Stimulated activated CD8-positive, alpha-beta memory T cell treated with anti-CD3 and anti-CD28 coated beads, Interleukin-12 subunit alpha, Interleukin-12 subunit beta, amount 100 ng/mL, for 24 hours (primary cell): ENCODE results near the gene CLPTM1.
"Not testable (repeated sequence)": the region's sequence is repeated elsewhere in the genome, so short reads cannot be mapped to it uniquely, and the experiment has no call there.

ENCODE experiments used
- DNase-seq: peaks from one replicate; pipeline ENCODE4 v3.0.0-alpha.2; 2020; ENCODE audit errors: extremely low read depth

Gene CLPTM1

DNA sequence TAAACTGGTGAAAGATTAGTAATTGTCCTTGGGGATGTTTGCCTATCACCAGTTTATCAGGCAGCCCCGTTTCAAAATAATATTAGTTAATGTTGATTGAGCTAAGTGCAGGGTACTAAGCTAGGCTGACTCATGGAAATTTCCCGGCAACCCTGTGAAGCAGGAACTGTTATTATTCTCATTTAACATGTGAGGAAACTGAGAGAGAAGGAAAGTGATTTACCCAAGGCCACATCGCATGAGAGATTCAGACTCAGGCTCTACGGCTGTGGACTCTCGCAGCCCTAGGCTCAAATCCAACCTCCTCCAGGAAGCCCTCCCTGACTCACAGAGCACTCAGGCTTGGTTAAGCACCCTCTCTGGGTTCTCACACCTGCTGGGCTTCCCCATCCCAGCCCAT is 19.7 kb downstream of the CLPTM1 start:
- no peak for DNase-seq

DNA sequence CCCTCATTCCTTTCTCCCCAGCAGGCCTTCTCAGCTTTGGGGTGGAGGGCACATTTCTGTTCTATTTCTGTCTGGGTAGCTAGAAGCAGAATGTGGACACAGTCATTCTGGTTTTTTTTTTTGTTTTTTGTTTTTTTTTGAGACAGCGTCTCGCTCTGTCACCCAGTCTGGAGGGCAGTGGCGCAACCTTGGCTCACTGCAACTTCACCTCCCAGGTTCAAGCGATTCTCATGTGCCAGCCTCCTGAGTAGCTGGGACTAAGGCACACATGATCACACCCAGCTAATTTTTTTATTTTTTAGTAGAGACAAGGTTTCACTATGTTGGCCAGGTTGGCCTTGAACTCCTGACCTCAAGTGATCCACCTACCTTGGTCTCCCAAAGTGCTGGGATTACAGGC is 20.3 kb downstream of the CLPTM1 start:
- DNase-seq, result no peak

DNA sequence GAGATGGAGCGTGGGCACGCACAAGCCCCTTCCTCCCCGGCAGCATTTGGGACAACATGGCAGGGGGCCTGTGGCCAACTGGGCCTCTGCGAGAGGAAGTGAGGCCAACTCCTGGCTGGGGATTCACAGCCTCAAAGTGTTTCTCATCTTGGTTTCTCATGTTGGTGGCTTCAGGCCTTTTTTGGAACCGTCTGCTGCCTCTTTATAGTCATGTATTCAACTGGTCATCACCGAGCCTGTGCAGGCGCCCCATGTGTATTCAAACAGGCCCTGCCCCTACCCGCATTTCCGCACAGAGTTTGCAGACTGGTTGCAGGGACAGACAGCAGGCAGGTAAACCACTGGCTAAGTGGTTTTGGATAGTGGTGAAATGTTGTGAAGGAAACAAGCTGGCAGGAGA is 28.8 kb downstream of the CLPTM1 start:
- DNase-seq, result no peak

DNA sequence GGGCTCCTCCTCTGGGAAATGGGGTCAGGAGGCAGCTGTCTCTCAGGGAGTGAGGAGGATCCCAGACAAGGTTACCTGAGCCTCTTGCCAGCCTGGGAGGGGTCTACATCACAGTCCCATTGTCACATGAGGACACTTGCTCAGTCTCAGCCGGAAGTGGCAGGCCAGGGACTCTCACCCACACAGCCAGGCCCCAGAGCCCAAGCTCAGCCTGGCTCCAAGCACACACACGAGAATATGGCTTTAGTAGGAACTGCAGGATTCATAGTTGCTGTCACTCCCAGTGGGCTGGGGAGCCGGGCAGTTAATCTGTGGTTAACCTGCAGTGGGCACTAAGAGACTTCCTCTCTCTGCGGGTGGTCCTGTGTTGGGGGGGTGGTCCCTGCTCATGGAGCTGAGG is 30.3 kb downstream of the CLPTM1 start:
- DNase-seq, result no peak

DNA sequence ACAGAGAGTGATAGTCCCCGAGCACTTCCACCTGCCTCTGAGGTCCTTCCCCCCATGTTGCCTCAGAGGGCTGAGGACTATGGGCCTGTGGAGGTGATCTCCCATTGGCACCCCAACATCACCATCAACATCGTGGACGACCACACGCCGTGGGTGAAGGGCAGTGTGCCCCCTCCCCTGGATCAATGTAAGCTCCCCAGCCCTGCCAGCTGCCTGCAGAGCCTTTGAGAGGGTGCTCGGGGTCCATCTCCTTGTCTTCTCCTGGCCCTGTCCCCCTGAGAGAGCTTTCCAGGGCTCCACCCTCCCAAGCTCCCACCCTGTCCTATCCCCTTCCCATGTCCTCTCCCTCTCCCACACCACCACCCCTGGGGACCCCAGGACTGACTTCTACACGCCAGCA is 31.2 kb downstream of the CLPTM1 start:
- DNase-seq, result no peak

DNA sequence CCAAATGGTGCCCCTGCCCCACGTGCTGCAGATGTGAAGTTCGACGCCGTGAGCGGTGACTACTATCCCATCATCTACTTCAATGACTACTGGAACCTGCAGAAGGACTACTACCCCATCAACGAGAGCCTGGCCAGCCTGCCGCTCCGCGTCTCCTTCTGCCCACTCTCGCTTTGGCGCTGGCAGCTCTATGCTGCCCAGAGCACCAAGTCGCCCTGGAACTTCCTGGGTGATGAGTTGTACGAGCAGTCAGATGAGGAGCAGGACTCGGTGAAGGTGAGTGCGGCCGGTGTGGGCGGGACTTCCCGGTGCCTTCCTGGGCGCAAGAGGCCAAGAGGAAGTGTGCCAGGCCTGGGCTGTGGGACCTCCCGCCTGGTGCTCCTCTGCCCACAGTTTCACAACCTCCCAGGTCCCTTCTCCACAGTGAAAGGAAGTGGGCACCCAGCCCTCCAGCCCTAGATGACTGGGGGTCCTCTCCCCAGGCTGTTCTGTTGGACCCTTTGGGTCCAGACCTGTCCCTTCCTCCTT is 32.0 kb downstream of the CLPTM1 start:
- DNase-seq, result no peak

DNA sequence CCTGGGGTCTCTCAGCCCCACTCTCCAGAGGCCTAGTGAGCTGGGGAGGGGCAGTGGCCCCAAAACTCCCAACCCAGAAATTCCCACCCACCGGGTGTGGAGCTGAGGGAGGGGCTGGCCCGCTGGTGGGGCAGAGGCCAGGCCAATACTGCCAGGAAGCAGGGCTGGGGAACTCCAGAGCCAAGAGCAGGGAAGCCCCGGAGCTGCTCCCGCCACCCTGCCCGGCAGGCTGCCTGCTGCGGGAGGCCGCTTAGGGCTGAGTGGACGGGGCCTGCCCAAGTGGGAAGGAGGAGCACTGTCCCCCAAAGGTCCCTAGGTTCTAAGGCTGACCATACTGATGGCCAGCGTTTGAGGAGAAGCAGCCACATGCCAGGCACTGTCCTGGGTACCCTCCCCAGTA is 33.1 kb downstream of the CLPTM1 start:
- DNase-seq, result no peak

DNA sequence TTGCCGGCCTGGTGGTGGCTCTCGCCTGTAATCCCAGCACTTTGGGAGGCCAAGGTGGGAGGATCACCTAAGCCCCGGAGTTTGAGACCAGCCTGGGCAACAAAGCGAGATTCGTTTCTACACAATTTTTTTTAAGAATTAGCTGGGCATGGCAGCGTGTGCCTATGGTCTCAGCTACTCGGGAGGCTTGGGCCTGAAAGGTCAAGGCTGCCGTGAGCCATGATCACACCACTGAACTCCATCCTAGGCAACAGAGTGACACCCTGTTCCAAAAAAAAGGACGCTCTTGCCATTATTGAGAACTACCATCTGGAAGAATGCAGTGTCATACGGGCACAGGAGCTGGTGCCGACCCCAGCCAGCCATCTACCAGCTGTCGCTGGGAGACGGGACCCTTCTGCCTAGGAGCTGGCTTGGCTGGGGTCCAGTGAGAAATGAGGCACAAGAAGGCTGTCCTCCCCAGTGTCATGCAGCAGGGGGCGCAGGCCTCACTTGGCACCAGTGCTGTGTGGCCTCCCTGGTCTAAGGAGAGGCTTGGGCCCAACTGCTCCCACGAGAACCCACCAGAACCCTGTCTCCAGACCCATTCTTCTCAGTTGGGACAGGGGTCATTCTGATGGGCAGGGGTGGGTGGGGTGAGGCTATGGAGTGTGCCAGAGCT is 33.8 kb downstream of the CLPTM1 start:
- DNase-seq, result peak; percentile 43

DNA sequence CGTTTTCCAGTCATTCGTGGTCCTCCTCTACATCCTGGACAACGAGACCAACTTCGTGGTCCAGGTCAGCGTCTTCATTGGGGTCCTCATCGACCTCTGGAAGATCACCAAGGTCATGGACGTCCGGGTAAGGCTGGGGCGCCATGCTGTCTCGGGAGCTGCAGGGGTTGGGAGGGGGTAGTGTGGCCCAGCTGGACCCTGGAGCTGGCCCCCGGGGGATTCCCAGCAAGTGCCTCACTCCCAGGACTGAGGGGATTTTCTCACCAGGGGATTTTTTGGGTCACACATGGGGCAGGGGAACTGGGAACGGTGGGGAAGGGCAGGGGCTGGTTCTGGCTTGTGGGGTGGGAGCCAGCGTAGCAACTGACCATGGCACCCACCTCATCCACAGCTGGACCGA is 35.3 kb downstream of the CLPTM1 start:
- no peak for DNase-seq

DNA sequence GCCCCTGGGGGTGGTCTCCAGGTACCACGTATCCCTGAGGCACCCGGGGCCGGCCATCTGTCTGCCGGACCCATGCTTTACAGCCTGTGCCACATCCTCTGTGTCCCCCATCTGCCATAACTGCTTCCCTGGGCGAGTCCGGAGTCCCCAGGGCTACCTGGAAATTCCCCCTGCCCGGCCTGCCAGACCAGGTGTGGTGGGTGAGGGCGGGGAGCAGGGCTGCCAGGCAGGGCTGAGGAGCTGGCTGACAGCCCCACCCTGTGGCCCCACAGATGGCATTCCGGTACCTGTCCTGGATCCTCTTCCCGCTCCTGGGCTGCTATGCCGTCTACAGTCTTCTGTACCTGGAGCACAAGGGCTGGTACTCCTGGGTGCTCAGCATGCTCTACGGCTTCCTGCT is 35.8 kb downstream of the CLPTM1 start:
- DNase-seq, result no peak

DNA sequence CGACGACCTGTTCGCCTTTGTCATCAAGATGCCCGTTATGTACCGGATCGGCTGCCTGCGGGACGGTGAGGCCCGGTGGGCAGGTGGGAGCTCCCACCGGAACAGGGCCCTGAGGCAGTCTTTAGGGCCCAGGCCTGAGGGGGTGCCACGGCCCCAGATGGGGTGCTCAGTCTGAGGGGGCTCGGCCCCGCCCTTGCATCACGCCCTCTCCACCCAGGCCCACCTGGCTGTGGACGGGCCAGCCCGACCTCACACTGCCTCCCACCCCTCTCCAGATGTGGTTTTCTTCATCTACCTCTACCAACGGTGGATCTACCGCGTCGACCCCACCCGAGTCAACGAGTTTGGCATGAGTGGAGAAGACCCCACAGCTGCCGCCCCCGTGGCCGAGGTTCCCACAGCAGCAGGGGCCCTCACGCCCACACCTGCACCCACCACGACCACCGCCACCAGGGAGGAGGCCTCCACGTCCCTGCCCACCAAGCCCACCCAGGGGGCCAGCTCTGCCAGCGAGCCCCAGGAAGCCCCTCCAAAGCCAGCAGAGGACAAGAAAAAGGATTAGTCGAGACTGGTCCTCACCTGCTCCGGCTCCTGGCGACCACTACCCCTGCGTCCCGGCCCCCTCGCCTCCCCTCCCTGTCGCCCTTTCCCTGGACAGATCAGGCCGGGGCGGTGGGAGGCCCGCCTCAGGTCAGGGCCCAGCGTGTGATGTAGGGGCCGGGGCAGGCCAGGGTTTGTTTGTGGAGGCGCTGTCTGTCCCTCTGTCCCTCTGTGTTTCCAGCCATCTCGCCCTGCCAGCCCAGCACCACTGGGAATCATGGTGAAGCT is 37.4 kb downstream of the CLPTM1 start:
- no peak for DNase-seq

DNA sequence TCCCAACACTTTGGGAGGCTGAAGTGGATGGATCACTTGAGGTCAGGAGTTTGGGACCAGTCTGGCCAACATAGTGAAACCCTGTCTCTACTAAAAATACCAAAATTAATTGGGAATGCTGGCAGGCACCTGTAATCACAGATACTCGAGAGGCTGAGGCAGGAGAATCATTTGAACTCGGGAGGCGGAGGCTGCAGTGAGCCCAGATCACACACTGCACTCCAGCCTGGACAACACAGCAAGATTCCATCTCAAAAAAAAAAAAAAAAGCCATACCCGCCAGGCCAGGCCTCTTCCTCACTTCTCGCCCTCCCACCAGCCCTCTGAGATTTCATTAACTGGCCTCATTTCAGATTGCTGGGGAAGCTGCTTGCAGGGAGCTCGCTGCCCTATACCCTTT is 38.3 kb downstream of the CLPTM1 start:
- DNase-seq, result no peak

DNA sequence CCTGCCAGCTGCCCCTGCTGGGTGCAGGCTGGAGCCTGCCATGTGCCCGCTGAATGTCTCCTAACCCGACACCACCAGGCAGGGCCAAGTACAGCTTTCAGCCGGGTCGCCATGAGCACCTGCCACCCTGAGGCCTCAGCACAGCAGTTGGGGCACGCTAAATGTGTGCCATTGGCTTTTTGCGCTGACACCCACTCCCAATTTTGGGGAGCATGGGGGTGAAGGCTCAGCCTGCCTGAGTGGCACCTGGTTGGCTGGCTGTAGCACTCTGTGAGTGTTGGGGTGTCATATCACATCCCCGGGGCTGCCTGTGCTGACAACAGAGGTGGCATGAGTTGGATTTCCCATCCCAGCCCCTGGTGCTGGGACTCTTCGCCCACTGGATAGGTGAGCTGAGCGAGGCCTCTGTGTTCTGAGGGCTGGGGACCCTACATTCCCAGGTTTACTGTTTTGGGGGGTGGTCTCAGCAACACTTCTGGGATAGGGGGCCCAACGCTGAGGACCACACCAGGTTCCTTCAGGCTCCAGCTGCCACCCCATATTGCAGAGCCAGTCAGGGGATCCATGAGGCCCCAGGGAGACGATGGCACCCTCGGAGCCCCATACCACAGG is 38.9 kb downstream of the CLPTM1 start:
- no peak for DNase-seq

DNA sequence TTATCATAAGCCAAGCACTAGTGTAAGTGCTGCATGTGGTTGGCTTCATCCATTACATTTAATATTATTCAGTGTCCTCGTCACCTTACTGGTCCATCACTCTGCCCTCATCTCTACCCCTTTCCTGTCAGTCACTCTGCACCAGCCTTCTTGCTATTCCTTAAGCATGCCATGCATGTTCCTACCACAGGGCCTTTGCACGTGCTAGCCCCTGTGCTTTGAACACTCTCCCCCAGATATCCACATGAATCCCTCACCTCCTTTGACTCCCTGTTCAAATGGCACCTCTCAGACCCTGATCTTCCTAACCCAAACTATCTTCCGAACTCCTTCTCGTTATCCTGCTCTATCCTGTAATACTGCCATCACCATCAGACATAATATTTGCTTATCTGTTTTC is 42.8 kb downstream of the CLPTM1 start:
- DNase-seq, result no peak

DNA sequence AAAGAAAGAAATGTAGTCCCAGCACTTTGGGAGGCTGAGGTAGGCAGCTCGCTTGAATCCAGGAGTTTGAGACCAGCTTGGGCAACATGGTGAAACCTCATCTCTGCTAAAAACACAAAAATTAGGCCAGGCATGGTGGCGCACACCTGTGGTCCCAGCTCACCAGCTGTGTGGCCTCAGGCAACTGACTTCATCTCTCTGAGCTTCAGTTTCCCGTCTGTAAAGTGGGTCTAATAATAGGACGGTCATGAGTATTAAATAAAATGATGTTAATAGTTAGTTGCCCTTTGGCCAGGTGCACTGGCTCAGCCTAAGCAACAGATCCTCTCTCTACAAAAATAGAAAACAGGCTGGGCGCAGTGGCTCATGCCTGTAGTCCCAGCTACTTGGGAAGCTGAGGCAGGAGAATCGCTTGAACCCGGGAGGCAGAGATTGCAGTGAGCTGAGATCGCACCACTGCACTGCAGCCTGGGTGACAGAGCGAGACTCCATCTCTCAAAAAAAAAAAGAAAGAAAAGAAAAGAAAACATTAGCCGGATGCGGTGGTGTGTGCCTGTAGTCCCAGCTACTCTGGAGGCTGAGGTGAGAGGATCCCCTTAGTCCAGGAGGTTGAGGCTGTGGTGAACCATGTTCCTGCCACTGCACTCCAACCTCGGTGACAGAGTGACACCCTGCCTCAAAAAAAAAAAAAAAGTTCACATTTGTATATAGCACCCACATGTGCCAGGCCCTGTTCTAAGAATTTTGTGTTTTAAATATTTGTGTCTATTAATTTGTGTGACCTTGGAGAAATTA is 44.1 kb downstream of the CLPTM1 start:
- not testable (repeated sequence) for DNase-seq

DNA sequence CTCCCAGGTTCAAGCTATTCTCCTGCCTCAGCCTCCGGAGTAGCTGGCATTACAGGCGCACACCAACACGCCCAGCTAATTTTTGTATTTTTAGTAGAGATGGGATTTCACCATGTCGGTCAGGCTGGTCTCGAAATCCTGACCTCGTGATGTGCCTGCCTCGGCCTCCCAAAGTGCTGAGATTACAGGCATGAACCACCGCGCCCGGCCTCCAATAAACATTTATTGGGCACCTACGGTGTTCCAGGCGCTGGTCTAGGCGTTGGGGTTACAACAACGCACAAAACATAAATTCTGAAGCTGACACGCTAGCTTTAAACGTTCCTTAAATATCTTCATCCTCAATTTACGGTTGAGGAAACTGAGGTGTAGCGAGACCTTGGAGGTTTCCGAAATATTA is 45.5 kb downstream of the CLPTM1 start:
- not testable (repeated sequence) for DNase-seq

DNA sequence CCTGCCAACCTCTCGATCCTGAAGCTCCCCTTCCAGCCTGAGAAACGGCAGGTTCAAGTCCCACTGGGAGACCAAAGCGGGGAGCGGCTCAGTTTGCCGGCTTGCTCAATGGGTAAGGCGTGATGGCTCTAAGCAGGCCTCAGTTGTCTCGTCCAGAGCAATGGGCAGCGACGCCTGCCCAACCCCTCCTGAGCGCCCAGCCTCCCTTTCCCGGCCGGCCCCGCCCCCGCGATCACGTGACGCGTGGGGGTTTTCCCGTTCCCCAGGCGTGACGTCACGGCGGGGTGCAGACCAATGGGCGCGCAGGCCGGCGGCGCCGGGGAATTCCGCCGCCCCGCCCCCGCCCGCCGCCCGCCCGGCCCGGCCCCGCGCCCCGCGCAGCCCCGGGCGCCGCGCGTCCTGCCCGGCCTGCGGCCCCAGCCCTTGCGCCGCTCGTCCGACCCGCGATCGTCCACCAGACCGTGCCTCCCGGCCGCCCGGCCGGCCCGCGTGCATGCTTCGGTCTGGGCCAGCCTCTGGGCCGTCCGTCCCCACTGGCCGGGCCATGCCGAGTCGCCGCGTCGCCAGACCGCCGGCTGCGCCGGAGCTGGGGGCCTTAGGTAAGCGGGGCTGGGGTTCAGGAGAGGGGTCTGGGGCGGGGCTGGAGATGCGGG is 46.0 kb downstream of the CLPTM1 start, which contains the start of gene RELB:
TSS of gene RELB (plus strand) at position 378 of the 653 bp plus-strand sequence. CDS start at position 494, 116 bp downstream.
- DNase-seq, result peak; percentile 89

DNA sequence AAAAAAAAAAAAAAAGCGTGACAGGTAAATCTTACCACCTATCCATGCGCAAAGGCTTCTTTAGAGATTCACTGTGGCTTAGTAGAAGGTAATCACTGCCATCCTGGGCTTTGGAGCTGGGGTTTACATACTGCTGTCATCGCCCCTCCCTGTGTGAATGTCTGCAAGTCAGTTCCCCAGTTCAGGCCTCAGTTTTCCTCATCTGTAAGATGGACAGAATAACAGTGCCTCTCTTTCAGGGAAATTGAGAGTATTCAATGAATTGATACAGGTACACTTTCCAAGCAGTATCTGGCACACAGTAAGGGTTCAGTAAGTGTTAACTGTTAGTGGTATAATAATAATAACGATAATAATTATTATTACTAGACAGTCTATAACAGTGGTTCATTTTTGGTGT is 48.3 kb downstream of the CLPTM1 start:
- DNase-seq, result no peak

DNA sequence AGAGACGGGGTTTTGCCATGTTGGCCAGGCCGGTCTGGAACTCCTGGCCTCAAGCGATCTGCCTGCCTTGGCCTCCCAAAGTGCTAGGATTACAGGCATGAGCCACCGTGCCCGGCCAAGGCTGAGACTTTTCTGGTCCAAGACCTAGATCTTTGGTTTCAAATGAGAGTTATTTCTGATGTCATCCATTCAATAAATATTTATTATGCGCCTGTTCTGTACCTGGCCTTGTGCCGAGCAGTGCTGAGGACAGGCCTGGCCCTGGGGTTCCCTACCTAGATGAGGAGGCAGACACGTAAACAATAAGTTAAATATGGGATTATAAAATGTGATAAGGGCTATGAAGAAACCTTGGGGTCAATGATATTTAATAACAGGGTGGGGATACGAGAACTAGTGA is 50.6 kb downstream of the CLPTM1 start:
- DNase-seq, result no peak

DNA sequence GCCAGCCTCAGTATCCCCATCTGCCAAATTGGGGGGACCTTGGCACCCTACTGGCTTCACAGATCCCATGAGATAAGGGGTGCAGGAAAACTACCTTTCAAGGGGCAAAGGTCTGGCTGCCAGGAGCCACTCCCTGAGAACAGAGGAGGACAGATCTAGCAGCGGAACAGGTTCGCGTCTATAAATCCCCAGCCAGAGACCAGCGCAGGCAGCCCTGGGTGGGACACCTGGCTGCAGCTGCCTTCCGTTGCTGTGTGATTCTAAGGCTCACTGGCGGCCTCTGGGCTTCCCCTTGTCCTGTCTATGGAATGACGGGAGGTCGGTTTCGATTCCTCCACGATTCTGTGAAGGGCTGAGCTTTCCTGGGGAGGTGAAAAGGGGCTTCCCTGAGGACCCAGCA is 53.4 kb downstream of the CLPTM1 start:
- no peak for DNase-seq

DNA sequence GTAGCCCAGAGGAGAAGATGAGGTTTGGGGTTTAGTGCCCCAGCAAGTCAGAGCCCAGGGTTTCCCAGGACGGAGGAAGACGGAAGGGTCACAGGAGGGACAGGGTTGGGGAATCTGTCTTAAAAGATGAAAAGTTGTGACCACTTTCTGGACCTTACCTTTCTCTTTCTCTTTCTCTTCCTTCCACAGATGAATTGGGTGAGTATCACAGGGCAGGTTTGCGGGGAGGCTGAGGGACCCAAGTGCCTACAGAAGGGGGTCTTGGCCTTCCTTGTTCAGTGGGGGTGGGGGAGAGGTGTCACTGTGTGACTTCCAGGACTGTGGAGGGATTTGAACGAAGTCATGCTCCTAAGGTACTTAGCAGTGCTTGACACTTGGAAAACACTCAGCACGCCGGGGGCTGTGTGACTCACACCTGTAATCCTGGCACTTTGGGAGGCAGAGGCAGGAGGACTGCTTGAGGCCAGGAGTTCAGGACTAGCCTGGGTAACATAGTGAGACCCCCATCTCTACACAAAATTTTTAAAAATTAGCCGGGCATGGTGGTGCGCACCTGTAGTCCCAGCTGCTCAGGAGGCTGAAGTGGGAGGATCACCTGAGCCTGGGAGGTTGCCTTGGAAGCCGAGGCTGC is 54.6 kb downstream of the CLPTM1 start:
- DNase-seq, result no peak
